OCI-LY3 (cell line): ENCODE data around the gene MTA2.

Experiments used
- EZH2phosphoT487 ChIP-seq: fragments of 200-600 bp; shearing (Covaris generic); IDR thresholded peaks from 2 replicates; pipeline ENCODE4 v1.6.1; 2018; ENCODE audit warnings: antibody characterized with exemption, mixed run types, low read depth
- TF ChIP-seq, protein P1 (sequence below): fragments of 200-600, 300-600 bp; sonication (generic); IDR thresholded peaks from 2 replicates; pipeline ENCODE4 v1.5.1; 2014; ENCODE audit warnings: antibody characterized with exemption, low read length, low read depth

DNA sequence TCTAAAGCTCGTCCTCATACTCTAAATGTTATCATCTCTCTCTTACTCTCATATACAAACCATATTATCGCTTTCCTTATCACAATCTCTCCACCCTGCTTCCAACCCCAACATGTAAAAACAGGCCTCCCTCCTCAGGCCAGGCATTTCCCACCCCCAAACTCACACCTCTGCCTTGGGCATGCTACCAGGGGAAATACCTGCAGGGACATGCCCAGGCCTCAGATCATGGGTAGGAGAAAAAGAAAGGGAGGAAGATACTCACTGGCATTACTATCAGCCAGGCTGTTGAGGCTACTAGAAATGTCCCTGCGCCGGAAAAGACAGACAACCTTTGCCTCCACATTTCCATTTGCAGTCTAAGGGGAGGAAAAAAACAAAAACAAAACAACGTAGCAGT is 1.8 kb downstream of the MTA2 start:
- TF ChIP-seq, protein P1, sequence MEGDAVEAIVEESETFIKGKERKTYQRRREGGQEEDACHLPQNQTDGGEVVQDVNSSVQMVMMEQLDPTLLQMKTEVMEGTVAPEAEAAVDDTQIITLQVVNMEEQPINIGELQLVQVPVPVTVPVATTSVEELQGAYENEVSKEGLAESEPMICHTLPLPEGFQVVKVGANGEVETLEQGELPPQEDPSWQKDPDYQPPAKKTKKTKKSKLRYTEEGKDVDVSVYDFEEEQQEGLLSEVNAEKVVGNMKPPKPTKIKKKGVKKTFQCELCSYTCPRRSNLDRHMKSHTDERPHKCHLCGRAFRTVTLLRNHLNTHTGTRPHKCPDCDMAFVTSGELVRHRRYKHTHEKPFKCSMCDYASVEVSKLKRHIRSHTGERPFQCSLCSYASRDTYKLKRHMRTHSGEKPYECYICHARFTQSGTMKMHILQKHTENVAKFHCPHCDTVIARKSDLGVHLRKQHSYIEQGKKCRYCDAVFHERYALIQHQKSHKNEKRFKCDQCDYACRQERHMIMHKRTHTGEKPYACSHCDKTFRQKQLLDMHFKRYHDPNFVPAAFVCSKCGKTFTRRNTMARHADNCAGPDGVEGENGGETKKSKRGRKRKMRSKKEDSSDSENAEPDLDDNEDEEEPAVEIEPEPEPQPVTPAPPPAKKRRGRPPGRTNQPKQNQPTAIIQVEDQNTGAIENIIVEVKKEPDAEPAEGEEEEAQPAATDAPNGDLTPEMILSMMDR: no peak
- no peak for TF ChIP-seq EZH2phosphoT487
